Endothelial cell of umbilical vein (primary cell): ENCODE data around the gene AP5B1. TPM values are rescaled to one million over a fixed set of nuclear protein-coding genes. Genes with fewer than 3 reads are reported as not detected.

Source experiments
- BruUV-seq: library from RNA; stranded (reverse); fragments of 400-500 nt; replicated peaks from 2 replicates; lab custom pipeline; 2021; lab: Mats Ljungman, UMichigan
- CTCF ChIA-PET: fragments of 300-600, 350-600 bp; sonication (Branson Sonifier 250); formaldehyde crosslinking; loops from one replicate; lab custom pipeline; 2021; ENCODE audit warnings: antibody characterized with exemption, inconsistent platforms; lab: Charles Lee
- POLR2A ChIA-PET: fragments of 300-600, 350-600 bp; sonication (Branson Sonifier 250); formaldehyde crosslinking; loops from one replicate; lab custom pipeline; 2021; ENCODE audit warnings: antibody characterized with exemption, inconsistent platforms; lab: Charles Lee
- DNase-seq: peaks from one replicate; pipeline ENCODE4 v3.0.0-alpha.2; 2011; ENCODE audit warnings: low read depth, low spot score
- FAIRE-seq: peaks from 2 replicates; lab custom pipeline; 2011; peaks lifted over from hg19 to GRCh38; lab: Jason Lieb, UNC
- H2AFZ ChIP-seq: 2 replicates; pipeline ENCODE4 v1.6.0; 2012; ENCODE audit warnings: low read depth, low read length, control low read depth, inconsistent platforms
- H3K27ac ChIP-seq: 2 replicates; pipeline ENCODE4 v1.5.1; 2011; ENCODE audit warnings: low read depth, mild to moderate bottlenecking, control low read depth, low read length, moderate library complexity; ENCODE audit not compliant: insufficient read depth
- H3K27me3 ChIP-seq, 2 experiments: 2 replicates each; pipeline versions ENCODE4 v1.6.0 to v1.6.1; 2011; ENCODE audit warnings: low read length in 2 of 2, mixed read lengths in 1 of 2; ENCODE audit not compliant: control insufficient read depth in 2 of 2, insufficient read depth in 2 of 2
- H3K36me3 ChIP-seq, 2 experiments: 2 replicates in 1 of 2; 3 replicates in 1 of 2; pipeline ENCODE4 v1.5.1; 2011; ENCODE audit warnings: low read length in 2 of 2, mild to moderate bottlenecking in 1 of 2, moderate library complexity in 1 of 2; ENCODE audit not compliant: control insufficient read depth in 2 of 2, insufficient read depth in 2 of 2; ENCODE audit errors: extremely low read depth in 1 of 2
- H3K4me1 ChIP-seq: 3 replicates; pipeline ENCODE4 v1.5.1; 2011; ENCODE audit warnings: mild to moderate bottlenecking, low read length; ENCODE audit not compliant: control insufficient read depth, insufficient read depth; ENCODE audit errors: extremely low read depth
- H3K4me2 ChIP-seq: 2 replicates; pipeline ENCODE4 v1.6.1; 2011; ENCODE audit warnings: low read length, control low read depth, mixed read lengths; ENCODE audit not compliant: insufficient read depth
- H3K4me3 ChIP-seq, 3 experiments: fragments of 200-600 bp in 1 of 3; sonication (generic), shearing (Covaris generic) in 1 of 3; replicated peaks in 1 of 3; 2 replicates each; pipeline ENCODE4 v1.5.1; 2011 to 2016; ENCODE audit warnings: control low read depth in 3 of 3, low read length in 3 of 3, mild to moderate bottlenecking in 2 of 3, inconsistent platforms in 1 of 3, low read depth in 1 of 3, moderate library complexity in 1 of 3; ENCODE audit not compliant: insufficient read depth in 1 of 3
- H3K79me2 ChIP-seq: 2 replicates; pipeline ENCODE4 v1.6.0; 2012; ENCODE audit warnings: low read length, inconsistent platforms; ENCODE audit not compliant: control insufficient read depth, insufficient read depth
- H3K9ac ChIP-seq: replicated peaks from 2 replicates; pipeline ENCODE3; 2011; ENCODE audit warnings: low read length, control low read depth; ENCODE audit not compliant: insufficient read depth; ENCODE audit errors: extremely low read depth
- H3K9me1 ChIP-seq: replicated peaks from 3 replicates; pipeline ENCODE4 v1.6.0; 2011; ENCODE audit warnings: mild to moderate bottlenecking, low read length; ENCODE audit not compliant: control insufficient read depth, insufficient read depth; ENCODE audit errors: extremely low read depth
- H3K9me3 ChIP-seq: replicated peaks from 2 replicates; pipeline ENCODE4 v1.5.1; 2012; ENCODE audit warnings: low read length, inconsistent platforms; ENCODE audit not compliant: control insufficient read depth, insufficient read depth
- H4K20me1 ChIP-seq: replicated peaks from 2 replicates; pipeline ENCODE3; 2011; ENCODE audit warnings: mild to moderate bottlenecking, low read length; ENCODE audit not compliant: control insufficient read depth, insufficient read depth; ENCODE audit errors: extremely low read depth
- CTCF ChIP-seq, 2 donors: IDR thresholded peaks; 1 replicate in 1 of 2; 2 replicates in 1 of 2; pipeline ENCODE4 v1.5.1; 2011; ENCODE audit warnings: low read length in 2 of 2, mild to moderate bottlenecking in 2 of 2, moderate library complexity in 2 of 2, control low read depth in 1 of 2, inconsistent platforms in 1 of 2, low read depth in 1 of 2; ENCODE audit not compliant: insufficient read depth in 1 of 2; ENCODE audit errors: extremely low read depth in 1 of 2
- EZH2 ChIP-seq: IDR thresholded peaks from 2 replicates; pipeline ENCODE4 v1.6.1; 2012; ENCODE audit warnings: borderline replicate concordance, low read depth, mild to moderate bottlenecking, moderate library complexity, low read length, inconsistent platforms; ENCODE audit not compliant: severe bottlenecking
- FOS ChIP-seq: IDR thresholded peaks from 2 replicates; pipeline ENCODE4 v1.6.1; 2011; ENCODE audit warnings: mild to moderate bottlenecking, low read length, moderate library complexity, borderline replicate concordance; ENCODE audit not compliant: insufficient read depth
- GATA2 ChIP-seq: IDR thresholded peaks from 2 replicates; pipeline ENCODE4 v1.7.0; 2011; ENCODE audit warnings: low read depth, mild to moderate bottlenecking, moderate library complexity, mixed read lengths, low read length; ENCODE audit not compliant: insufficient read length, insufficient read depth
- JUN ChIP-seq: IDR thresholded peaks from 2 replicates; pipeline ENCODE4 v1.6.1; 2011; ENCODE audit warnings: borderline replicate concordance, low read depth; ENCODE audit not compliant: insufficient read length, insufficient read depth
- MAX ChIP-seq: IDR thresholded peaks from 2 replicates; pipeline ENCODE4 v1.6.1; 2011; ENCODE audit not compliant: insufficient read depth, insufficient read length
- MYC ChIP-seq: IDR thresholded peaks from one replicate; pipeline ENCODE4 v1.6.1; 2011; ENCODE audit warnings: mild to moderate bottlenecking, low read depth, low read length
- POLR2A ChIP-seq: IDR thresholded peaks from 2 replicates; pipeline ENCODE4 v1.6.1; 2012; ENCODE audit warnings: low read depth, mild to moderate bottlenecking, control low read depth, low read length
- POLR2AphosphoS5 ChIP-seq: IDR thresholded peaks from 2 replicates; pipeline ENCODE4 v1.6.1; 2012; ENCODE audit warnings: low read depth, mild to moderate bottlenecking, control low read depth, low read length, moderate library complexity; ENCODE audit not compliant: insufficient read depth
- dilution Hi-C: fragments of 300-500 bp; cut with MboI; formaldehyde crosslinking; loops from one replicate; pipeline ENCODE4 v1.15.0; 2019; ENCODE audit warnings: low sequenced_read_pairs; ENCODE audit not compliant: extremely low pct_ligation_motif_present
- intact Hi-C: fragments of 100-400 bp; cut with micrococcal nuclease; formaldehyde crosslinking; loops from one replicate; pipeline ENCODE4 v1.10.0; 2022
- polyA plus RNA-seq, 4 experiments: library from polyadenylated mRNA; depleted of rRNA in 3 of 4; stranded (reverse) in 3 of 4; unstranded in 1 of 4; fragments of >200 nt; gene quantifications; 2 replicates each; pipeline versions ENCODE4 v1.2.1 to v1.2.3, GENCODE V29; 2011 to 2012; ENCODE audit warnings: missing spikeins in 1 of 4
- total RNA-seq: library from RNA; stranded (reverse); gene quantifications from 2 replicates; pipeline ENCODE4 v1.2.3, GENCODE V29; 2021

Gene AP5B1
- total and polyA plus RNA-seq, 2 donors (not counting 3 experiments of a cell fraction or from before 2014, with no cell fraction given) = 9.2 to 15.3 TPM

GRCh38 chr11:65789230-65790103 lies 8.7 kb upstream of the AP5B1 start:
- CTCF ChIA-PET = interaction anchor here (1.2 to 6.2 kb wide), 7 partner anchors 9 to 83 kb away, joined by 3 to 71 read pairs (median 4); partner anchors contain the start of gene AP5B1
- FAIRE-seq (no peak), DNase-seq (no peak)
- Histone ChIP-seq H3K9me1 (no peaks in the 10 kb centered on the region), H4K20me1 (no peaks in the 10 kb centered on the region), H3K4me1 (no peaks in the 10 kb centered on the region), H3K79me2 (no peaks in the 10 kb centered on the region), H3K27me3 (peaks cover 41 to 42% of the 10 kb centered on the region in 2 experiments), H3K4me3 (no peak overlapping the region), H3K27ac (no peak overlapping the region), H3K9me3 (no peaks in the 10 kb centered on the region), H2AFZ (no peak overlapping the region), H3K36me3 (no peaks in the 10 kb centered on the region), H3K4me2 (no peak overlapping the region), H3K9ac (no peak overlapping the region)
- BruUV-seq = no TSS peak
- dilution Hi-C loops (no loop called here), intact Hi-C loops (no loop called here)
- TF ChIP-seq CTCF (IDR thresholded peaks at IDR 0.05; ENCODE audit: extremely low read depth in 1 of 2, insufficient read depth in 1 of 2, low read depth in 1 of 2, low read length in 2 of 2) = no peak
- no peak for TF ChIP-seq MAX
- TF ChIP-seq JUN = no peak
- no peak for TF ChIP-seq POLR2A
- TF ChIP-seq GATA2 = no peak
- no peak for TF ChIP-seq POLR2AphosphoS5
- TF ChIP-seq FOS = no peak
- TF ChIP-seq EZH2 = no peak
- no peak for TF ChIP-seq MYC
- POLR2A ChIA-PET = no interaction called here
